Common myeloid progenitor, CD34-positive (primary cell): ENCODE measurements around the gene CFAP47.

ENCODE experiments used
- CTCF ChIA-PET: fragments of 350-600 bp; sonication (Branson Sonifier 250); formaldehyde crosslinking; loops from one replicate; lab custom pipeline; 2021; ENCODE audit warnings: antibody characterized with exemption; lab: Charles Lee
- POLR2A ChIA-PET: fragments of 350-600 bp; sonication (Branson Sonifier 250); formaldehyde crosslinking; loops from one replicate; lab custom pipeline; 2021; ENCODE audit warnings: antibody characterized with exemption; lab: Charles Lee
- DNase-seq, 3 donors: peaks; one replicate each; pipeline versions ENCODE4 v3.0.0 to v3.0.0-alpha.2; 2013
- H3K27ac ChIP-seq, 2 experiments: 1 replicate in 1 of 2; 2 replicates in 1 of 2; pipeline ENCODE4 v1.7.0; 2013; ENCODE audit warnings: inconsistent platforms in 2 of 2, low read length in 2 of 2, mild to moderate bottlenecking in 2 of 2, low read depth in 1 of 2, moderate library complexity in 1 of 2; ENCODE audit not compliant: severe bottlenecking in 2 of 2, insufficient read depth in 1 of 2, poor library complexity in 1 of 2
- H3K27me3 ChIP-seq, 5 experiments: replicated peaks in 2 of 5; 1 replicate in 3 of 5; 2 replicates in 2 of 5; pipeline versions ENCODE4 v1.6.1 to v1.7.0; 2013; ENCODE audit warnings: low read length in 4 of 5, mild to moderate bottlenecking in 2 of 5, moderate library complexity in 2 of 5, inconsistent platforms in 1 of 5; ENCODE audit not compliant: insufficient read depth in 5 of 5, control insufficient read depth in 4 of 5
- H3K36me3 ChIP-seq, 4 experiments: 1 replicate in 2 of 4; 2 replicates in 2 of 4; pipeline versions ENCODE4 v1.6.1 to v1.7.0; 2013; ENCODE audit warnings: low read length in 3 of 4, control low read depth in 1 of 4, mild to moderate bottlenecking in 1 of 4; ENCODE audit not compliant: control insufficient read depth in 4 of 4, insufficient read depth in 4 of 4
- H3K4me1 ChIP-seq, 4 experiments: 1 replicate in 3 of 4; 2 replicates in 1 of 4; pipeline versions ENCODE4 v1.6.1 to v1.7.1; 2013; ENCODE audit warnings: low read length in 3 of 4, mild to moderate bottlenecking in 3 of 4, control low read depth in 1 of 4, inconsistent platforms in 1 of 4, moderate library complexity in 1 of 4; ENCODE audit not compliant: control insufficient read depth in 4 of 4, insufficient read depth in 4 of 4; ENCODE audit errors: control extremely low read depth in 1 of 4
- H3K4me3 ChIP-seq, 7 experiments: 1 replicate in 4 of 7; 2 replicates in 3 of 7; pipeline versions ENCODE4 v1.5.1 to v1.7.0; 2013; ENCODE audit warnings: mild to moderate bottlenecking in 7 of 7, low read length in 6 of 7, moderate library complexity in 6 of 7, inconsistent platforms in 2 of 7, low read depth in 2 of 7, control low read depth in 1 of 7; ENCODE audit not compliant: insufficient read depth in 4 of 7, control insufficient read depth in 1 of 7; ENCODE audit errors: extremely low read depth in 1 of 7
- H3K9me3 ChIP-seq, 5 experiments: 1 replicate in 4 of 5; 2 replicates in 1 of 5; pipeline versions ENCODE4 v1.6.1 to v1.7.1; 2013; ENCODE audit warnings: low read length in 4 of 5, mild to moderate bottlenecking in 2 of 5, inconsistent platforms in 1 of 5, low read depth in 1 of 5, moderate library complexity in 1 of 5; ENCODE audit not compliant: control insufficient read depth in 4 of 5, insufficient read depth in 2 of 5; ENCODE audit errors: control extremely low read depth in 1 of 5
- WGBS: methylation state at CpG from one replicate; pipeline ENCODE4 v1.1.5; 2013; ENCODE audit not compliant: insufficient coverage; 5-methylcytosine and 5-hydroxymethylcytosine counted together

Gene CFAP47

GRCh38 chrX:36401774-36402173 is 482.2 kb downstream of the CFAP47 start:
- no peak overlapping the region for H3K27ac ChIP-seq
- CTCF ChIA-PET: no interaction called here
- no peaks in the 10 kb centered on the region for H3K9me3 ChIP-seq
- H3K4me3 ChIP-seq: no peak overlapping the region
- H3K4me1 ChIP-seq: no peaks in the 10 kb centered on the region
- H3K27me3 ChIP-seq: no peaks in the 10 kb centered on the region
- DNase-seq: no peak
- POLR2A ChIA-PET: no interaction called here
- WGBS: 86% methylated on average over 2 of the region's 3 CpGs
- H3K36me3 ChIP-seq: no peaks in the 10 kb centered on the region

GRCh38 chrX:36407836-36408235 is 488.3 kb downstream of the CFAP47 start:
- ChIA-PET POLR2A (no interaction called here), CTCF (no interaction called here)
- Histone ChIP-seq H3K9me3 (no peaks in the 10 kb centered on the region), H3K4me3 (no peak overlapping the region), H3K36me3 (no peaks in the 10 kb centered on the region), H3K27ac (no peak overlapping the region), H3K27me3 (no peaks in the 10 kb centered on the region), H3K4me1 (no peaks in the 10 kb centered on the region)
- no peak for DNase-seq
- 91% methylated on average over 7 of the region's 8 CpGs for WGBS

- H3K4me1 ChIP-seq: no peaks in the 10 kb centered on the region
- CTCF ChIA-PET: no interaction called here
- H3K4me3 ChIP-seq: no peak overlapping the region
- POLR2A ChIA-PET: no interaction called here
- DNase-seq: no peak
- no peaks in the 10 kb centered on the region for H3K36me3 ChIP-seq
- H3K9me3 ChIP-seq: no peaks in the 10 kb centered on the region
- H3K27ac ChIP-seq: no peak overlapping the region
- 90% methylated on average over 2 of the region's 2 CpGs for WGBS
- no peaks in the 10 kb centered on the region for H3K27me3 ChIP-seq
These were observed 494.5 kb downstream of the CFAP47 start for GRCh38 chrX:36414056-36414455.

GRCh38 chrX:36422368-36422767 is 502.8 kb downstream of the CFAP47 start:
- Histone ChIP-seq H3K4me3 (no peak overlapping the region), H3K36me3 (no peaks in the 10 kb centered on the region), H3K27ac (no peak overlapping the region), H3K9me3 (no peaks in the 10 kb centered on the region), H3K4me1 (no peaks in the 10 kb centered on the region), H3K27me3 (no peaks in the 10 kb centered on the region)
- ChIA-PET CTCF (no interaction called here), POLR2A (no interaction called here)
- DNase-seq: no peak
- WGBS: no CpG with 5 or more reads among the region's 1 CpG

DNA sequence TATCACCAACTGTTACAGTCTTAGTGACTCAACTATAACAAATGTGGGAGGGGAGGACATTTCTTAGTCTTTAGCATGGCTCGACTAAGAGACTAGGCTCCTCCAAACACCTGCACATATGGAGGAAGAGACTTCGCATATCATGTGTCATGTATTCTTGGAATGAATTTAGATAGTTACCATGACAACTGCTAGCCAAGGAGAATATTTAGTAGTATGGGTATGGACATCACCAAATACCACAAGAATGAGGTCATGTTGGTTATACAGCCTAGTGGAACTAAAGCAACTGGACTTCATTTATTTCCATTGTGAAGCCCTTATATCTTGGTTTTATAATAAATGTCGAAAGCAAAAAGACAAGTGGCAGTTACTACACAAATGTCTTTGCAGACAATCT is 512.3 kb downstream of the CFAP47 start:
- DNase-seq: no peak
- Histone ChIP-seq H3K36me3 (no peaks in the 10 kb centered on the region), H3K9me3 (no peaks in the 10 kb centered on the region), H3K27me3 (no peaks in the 10 kb centered on the region), H3K27ac (no peak overlapping the region), H3K4me3 (no peak overlapping the region), H3K4me1 (no peaks in the 10 kb centered on the region)
- ChIA-PET CTCF (no interaction called here), POLR2A (no interaction called here)
- WGBS: 80% methylated on average over 1 of the region's 3 CpGs

DNA sequence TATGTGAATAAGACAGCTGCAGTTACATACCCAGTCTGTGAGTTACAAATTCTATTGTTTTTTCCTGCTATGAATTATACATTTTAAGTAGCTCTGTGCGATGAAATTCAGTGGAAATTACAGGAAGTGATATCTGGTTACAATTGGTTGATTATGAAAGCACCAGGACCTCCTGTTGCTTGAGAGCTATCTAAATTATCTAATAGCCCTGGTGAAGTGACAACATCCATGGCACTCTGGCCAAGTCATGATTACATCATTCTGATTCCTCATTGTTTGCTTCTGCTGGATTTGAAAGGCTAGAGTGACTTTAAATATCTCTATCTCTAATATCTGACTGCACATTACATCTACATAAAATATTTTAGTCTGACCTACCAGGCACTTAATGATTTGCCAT is 515.0 kb downstream of the CFAP47 start:
- H3K27me3 ChIP-seq: no peaks in the 10 kb centered on the region

More for the DNA sequence above, 515.0 kb downstream of the CFAP47 start:
- no peak overlapping the region for H3K4me3 ChIP-seq
- POLR2A ChIA-PET: interaction anchor here (0.6 kb wide), 1 partner anchor 1014 kb away, joined by 3 read pairs; no protein-coding TSS in a partner anchor
- DNase-seq: no peak
- H3K27ac ChIP-seq: no peak overlapping the region
- no peaks in the 10 kb centered on the region for H3K9me3 ChIP-seq
- CTCF ChIA-PET: no interaction called here
- no CpG with 5 or more reads among the region's 1 CpG for WGBS
- no peaks in the 10 kb centered on the region for H3K4me1 ChIP-seq
- H3K36me3 ChIP-seq: no peaks in the 10 kb centered on the region
